HG02623 (cell line): Measurements from ENCODE around the gene UNCX.
"Not testable (repeated sequence)": the region's sequence is repeated elsewhere in the genome, so short reads cannot be mapped to it uniquely, and the experiment has no call there.

Experiments
- ATAC-seq: cut with Tn5 transposase; IDR thresholded peaks from one replicate; pipeline ENCODE4 v1.9.1; 2021; ENCODE audit warnings: moderate library complexity; ENCODE audit not compliant: unreplicated experiment

Gene UNCX

DNA sequence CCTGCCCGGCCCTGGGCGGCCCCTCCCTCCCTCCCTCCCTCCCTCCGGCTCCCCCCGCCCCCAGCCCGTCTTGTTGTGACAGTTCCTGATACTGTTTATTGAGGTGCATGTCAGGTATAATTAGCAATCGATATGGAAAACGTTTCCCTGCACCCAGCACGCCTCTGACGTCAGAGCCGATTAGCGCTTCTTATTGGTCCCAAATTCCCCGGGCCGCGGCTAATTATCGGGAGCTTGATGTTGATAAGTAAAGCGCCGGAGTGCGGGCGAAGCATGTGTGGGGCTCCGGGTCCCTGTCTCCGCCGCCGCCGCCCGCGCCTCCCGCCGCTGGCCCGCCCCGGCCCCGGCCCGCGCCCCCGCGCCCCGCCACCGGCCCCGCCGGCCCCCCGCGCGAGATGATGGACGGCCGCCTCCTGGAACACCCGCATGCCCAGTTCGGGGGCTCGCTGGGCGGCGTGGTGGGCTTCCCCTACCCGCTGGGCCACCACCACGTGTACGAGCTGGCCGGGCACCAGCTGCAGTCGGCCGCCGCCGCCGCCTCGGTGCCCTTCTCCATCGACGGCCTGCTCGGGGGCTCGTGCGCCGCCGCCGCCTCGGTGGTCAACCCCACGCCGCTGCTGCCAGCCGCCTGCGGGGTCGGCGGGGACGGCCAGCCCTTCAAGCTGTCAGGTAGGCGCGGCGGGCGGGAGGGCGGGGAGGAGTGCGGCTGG is at the start of gene UNCX:
Gene UNCX (plus strand): TSS at position 250 of the 710 bp plus-strand sequence. CDS start 146 bp downstream, at position 396.
- ATAC-seq, result no peak

DNA sequence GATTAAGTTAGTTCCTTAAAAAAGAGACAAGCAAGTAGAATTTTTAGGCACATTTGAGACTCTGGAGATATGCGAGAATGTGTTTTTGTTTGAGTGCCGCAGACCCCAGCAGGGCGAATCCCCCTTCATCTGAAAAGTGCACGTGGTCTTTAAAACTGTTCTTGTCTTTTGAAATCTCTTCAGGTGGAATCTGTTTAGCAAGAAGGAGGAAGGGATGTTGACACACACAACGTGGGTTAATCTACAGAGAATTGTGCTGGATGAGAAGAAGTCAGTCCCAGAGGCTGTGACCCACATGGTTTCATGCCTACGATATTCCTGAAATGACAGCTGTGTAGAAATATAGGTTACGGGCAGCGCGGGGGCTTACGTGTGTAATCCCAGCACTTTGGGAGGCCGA is 45.5 kb upstream of the UNCX start:
- no peak for ATAC-seq

DNA sequence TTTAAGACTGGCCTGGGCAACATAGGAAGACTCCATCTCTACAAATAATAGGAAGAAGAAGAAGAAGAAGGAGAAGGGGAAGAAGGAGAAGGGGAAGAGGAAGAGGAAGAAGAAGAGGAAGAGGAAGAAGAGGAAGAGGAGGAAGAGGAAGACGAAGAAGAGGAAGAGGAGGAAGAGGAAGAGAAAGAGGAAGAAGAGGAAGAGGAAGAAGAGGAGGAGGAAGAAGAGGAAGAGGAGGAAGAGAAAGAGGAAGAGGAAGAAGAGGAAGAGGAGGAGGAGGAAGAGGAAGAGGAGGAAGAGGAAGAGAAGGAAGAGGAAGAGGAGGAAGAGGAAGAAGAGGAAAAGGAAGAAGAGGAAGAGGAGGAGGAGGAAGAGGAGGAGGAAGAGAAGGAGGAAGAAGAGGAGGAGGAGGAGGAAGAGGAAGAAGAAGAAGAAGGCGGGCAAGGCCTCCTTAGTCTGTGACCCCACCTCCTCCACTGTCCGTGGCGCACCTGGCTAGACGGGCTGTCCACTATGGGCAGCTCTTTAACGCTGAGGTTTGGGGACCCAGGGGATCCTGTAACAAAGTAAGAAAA is 43.9 kb upstream of the UNCX start:
- ATAC-seq, result no peak

DNA sequence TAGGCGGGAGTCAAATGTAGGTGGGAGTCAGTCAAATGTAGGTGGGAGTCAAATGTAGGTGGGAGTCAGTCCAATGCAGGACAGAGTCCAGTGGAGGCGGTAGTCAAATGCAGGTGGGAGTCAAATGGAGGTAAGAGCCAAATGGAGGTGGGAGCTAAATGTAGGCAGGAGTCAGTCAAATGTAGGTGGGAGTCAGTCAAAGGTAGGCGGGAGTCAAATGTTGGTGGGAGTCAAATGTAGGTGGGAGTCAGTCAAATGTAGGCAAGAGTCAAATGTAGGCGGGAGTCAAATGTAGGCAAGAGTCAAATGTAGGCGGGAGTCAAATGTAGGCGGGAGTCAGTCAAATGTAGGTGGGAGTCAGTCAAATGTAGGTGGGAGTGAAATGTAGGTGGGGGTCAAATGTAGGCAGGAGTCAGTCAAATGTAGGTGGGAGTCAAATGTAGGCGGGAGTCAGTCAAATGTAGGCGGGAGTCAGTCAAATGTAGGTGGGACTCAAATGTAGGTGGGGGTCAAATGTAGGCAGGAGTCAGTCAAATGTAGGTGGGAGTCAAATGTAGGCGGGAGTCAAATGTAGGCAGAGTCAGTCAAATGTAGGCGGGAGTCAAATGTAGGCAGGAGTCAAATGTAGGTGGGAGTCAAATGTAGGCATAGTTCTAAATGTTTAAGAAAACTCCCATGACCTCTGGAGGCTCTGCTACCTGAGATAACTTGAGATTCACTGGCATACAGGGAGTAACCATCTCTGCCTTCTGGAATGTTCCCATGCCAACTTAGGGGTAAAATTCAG is 42.5 kb upstream of the UNCX start:
- no peak for ATAC-seq

DNA sequence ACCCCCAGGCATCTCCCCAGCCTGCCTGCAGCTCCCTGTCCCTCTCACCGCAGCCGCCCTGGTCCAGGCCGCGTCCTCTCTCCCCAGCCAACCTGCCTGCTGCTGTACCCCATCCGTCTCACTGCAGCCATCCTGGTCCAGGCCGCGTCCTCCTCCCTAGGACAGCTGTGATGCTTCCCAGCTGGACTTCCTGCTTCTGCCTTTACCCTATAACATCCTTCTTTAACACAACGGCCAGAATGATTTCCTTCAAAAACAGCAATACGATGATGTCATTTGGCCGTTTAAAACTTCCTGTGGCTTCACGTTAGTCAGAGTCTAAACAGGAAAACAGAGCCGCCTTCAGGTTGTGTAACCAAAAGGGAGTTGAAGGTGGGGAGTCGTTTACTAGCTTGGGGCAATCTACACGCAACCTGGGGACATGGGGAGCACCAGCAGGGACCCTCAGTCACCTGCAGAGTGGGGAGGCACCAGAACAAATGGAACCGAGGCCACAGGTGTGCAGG is 40.4 kb upstream of the UNCX start:
- ATAC-seq, result no peak

DNA sequence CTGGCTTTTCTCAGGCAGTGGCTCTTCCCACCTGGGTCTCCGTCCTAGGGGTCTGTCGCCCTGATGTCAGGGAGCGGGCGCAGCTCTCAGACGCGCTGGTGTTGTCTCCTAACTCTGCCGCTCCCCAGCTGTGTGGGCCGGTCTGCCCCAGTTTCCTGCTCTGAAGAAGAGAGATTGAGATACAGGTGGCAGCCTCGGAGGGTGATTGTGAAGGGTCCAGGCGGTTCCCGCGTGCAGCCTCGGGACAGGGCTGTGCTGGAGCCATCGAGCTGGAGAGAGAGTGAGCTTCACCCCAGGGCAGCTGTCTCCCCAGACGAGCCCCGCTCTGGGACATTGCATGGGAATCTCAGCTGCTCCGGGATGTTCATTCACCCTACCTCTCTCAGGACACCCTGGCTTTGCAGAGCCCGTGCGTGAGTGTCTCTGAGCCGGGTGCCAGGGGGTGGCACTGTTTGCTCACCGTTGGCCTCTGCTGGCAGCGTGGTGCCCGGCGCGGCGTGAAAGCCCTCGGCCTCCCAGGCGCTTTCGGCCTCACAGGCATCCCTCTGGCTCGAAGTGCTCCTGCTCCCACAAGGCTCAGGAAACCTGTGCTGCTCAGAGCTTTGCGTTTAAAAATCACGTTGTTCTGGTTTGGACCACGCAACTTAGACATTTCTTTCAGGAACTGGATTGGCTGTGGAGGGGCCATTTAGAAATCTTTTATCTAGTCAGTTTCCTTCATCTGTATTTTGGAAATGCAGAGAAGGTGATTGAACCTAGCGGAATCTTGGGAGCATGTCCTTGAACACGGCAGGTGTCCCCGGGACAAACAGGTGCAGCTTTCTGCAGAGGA is 38.9 kb upstream of the UNCX start:
- ATAC-seq, result no peak

DNA sequence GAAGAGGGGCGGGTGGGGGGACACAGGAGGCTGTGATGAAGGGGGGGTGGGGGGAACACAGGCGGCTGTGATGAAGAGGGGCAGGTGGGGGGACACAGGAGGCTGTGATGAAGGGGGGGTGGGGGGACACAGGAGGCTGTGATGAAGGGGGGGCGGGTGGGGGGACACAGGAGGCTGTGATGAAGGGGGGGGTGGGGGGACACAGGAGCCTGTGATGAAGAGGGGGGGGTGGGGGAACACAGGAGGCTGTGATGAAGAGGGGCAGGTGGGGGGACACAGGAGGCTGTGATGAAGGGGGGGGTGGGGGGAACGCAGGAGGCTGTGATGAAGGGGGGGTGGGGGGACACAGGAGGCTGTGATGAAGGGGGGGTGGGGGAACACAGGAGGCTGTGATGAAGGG is 36.2 kb upstream of the UNCX start:
- ATAC-seq, result not testable (repeated sequence)

DNA sequence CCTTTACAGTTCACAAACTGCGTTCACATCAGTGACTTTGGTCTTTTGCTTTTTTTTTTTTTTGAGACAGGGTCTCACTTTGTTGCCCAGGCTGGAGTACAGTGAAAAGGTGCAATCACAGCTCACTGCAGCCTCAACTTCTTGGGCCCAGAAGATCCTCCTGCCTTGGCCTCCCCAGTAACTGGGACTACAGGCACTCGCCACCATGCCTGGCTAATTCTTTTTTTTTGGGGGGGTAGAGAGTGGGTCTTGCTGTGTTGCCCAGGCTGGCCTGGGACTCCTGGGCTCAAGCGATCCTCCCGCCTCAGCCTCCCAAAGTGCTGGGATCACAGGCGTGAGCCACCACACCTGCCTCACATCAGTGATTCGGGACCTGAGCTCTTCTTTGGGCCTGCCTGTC is 35.7 kb upstream of the UNCX start:
- ATAC-seq, result no peak

DNA sequence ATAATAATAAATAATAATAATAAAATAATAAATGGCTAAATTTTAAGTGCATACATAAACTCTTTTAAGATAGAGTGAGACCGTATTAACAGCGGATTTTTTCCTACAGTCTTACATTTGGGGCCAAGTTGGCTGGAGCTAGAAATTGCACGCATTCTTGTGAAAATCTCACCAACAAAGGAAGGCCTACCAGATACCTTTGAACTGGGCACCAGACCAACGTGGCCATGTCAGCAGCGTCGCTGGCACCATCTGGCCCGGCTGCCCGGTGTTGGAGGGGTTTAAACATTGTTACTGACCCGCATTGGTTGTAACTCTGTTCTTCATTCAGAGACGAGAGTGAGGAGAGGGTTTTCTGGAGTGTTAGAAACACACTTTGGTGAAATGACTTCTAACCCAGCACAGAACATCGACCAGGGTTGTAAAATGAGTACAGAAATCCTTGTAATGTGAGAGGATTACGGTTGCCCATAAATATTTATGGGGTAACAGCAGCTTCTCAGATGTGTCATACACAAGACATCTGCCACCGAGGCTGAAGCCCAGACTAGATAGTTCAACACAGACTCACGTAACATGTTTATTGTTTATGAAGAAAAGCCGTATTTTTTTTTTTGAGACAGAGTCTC is 34.6 kb upstream of the UNCX start:
- no peak for ATAC-seq

DNA sequence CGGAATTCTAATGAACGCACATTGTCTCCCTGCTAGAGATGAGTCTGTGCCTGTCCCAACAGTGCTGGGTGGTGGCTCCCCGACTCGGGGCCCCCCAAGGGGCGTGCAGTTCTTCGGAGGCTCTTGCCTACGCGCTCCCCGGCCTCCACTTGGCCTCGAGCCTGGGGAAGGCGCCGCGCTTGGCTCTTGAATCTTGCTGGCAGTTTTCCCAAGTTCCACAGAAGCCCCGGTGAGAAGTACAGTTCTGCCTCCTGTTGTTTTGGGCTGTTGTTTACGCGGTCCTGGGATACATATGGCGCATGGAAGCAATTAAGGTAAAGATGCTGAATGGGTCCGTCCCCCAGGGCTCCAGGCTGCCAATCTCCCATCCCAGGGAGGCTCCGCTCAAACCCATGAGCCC is 32.6 kb upstream of the UNCX start:
- no peak for ATAC-seq

DNA sequence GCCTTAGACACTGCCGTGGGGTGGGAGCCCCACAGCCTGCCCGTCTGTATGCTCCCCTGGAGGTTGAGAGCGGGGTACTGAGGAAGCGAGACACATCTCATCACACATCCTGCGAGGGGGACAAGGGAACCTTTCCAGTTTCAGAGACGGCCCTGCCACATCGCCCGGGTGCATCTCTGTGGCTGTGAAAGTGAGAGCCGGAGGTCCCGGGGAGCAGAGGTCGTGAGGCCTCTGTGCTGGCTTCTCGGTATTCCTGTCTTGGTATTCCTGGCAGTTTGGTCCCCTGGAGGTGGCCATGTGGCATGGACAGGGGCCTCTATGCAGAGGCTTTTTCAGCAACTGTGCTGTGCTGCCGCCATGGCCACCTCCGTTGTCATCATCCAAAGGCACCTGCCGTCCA is 30.8 kb upstream of the UNCX start:
- ATAC-seq, result no peak

DNA sequence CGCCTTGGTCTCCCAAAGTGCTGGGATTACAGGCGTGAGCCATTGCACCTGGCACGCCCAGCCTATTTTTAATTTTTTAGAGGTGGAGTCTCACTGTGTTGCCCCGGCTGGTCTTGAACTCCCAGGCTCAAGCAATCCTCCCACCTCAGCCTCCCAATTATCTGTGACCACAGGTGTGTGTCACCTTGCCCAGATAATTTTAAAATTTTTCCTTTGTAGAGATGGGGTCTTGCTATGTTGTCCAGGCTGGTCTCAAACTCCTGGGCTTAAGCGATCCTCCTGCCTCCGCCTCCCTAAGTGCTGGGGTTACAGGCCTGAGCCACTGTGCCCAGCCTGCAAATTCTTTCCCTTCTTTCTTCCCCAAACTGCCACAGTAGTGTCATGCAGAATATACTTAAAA is 29.8 kb upstream of the UNCX start:
- ATAC-seq, result not testable (repeated sequence)

DNA sequence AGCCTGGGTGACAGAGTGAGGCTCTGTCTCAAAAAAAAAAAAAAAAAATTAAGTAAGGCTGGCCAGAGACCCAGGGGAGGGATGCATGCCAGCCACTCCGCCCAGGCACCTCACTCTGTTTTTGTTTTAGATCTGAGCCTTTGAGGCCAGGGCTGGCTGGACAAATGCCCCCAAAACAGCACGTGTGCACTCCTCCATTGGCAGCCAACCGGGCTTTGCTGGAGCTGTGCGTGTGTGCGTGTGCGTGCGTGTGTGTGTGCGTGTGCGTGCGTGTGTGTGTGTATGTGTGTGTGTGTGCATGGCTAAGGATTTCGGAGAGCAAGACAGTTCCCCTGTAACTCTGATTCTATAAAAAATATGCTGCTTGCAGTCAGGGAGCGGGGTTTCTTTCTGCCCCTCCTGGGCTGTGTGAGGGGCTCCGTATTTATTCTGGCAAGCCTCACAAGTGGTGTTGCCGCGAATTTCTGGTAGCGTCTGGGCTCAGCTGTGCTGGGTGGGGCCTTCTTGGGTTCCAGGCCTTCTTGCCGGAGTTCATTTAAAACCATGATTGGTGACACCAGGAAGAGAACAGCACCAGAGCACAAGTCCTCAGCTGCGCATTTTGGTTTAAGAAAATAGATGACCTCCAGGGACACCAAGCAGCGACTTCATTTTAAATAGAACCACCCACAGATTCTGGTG is 28.1 kb upstream of the UNCX start:
- ATAC-seq, result no peak

DNA sequence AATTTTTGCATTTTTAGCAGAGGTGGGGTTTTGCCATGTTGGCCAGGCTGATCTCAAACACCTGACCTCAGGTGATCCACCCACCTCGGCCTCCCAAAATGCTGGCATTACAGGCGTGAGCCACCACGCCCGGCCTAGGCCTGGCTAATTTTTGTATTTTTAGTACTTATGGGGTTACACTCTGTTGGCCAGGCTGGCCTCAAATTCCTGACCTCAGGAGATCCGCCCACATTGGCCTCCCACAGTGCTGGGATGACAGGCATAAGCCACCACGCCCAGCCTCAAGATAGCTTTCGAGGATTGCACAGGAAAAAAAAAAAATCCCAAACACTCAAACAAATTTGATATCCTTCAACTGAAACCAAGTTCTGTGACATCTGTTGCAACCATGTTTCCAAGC is 26.9 kb upstream of the UNCX start:
- ATAC-seq, result not testable (repeated sequence)

DNA sequence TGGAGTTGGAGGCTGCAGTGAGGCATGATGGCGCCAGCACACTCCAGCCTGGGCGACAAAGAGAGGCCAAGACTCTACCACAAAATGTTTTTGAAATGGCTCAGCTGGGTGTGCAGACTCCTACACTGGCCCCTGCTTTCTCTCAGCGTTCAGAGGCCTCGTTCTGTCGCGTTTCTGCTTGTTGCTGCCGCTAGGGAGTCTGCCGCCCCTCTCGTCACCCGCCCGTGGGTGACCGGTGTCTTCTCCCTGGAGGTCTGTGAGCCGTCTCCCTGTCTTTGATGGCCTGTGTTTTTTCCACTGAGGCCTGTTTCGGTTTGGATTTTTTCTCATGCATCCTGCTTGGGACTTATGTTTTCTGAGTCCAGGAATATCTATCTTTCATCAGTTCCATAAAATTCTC is 23.6 kb upstream of the UNCX start:
- ATAC-seq, result no peak

DNA sequence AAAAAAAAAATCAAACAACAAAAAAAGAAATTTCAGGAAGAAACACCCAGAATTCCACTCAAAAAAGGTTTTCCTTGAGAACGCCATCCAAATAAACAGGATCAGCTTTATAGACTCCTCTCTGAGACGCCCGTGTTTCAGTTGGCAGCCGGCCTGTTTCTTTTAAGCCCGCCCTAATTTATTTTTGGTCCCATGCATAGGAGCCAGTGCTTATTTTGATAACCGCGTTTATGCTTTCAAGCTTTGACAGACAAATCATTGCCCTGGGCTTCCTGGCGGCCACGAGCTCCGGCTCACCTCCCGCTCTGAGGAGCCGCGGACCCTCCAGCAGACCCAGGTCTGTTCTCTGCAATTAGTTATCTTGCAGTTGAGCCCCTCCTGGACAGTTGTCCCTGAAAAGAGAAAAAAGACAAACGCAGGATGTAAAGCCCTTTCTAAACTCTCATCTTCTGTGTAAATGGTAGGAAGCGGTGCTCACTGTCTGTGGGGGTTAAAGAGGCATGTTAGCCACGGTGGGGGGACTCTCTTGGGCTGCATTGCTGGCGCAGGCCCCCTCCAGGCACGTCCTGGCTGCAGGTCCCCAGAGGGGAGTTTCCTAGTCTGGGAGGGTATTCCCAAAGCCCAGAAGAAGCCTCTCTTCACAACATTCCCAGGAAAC is 22.2 kb upstream of the UNCX start:
- ATAC-seq, result no peak

DNA sequence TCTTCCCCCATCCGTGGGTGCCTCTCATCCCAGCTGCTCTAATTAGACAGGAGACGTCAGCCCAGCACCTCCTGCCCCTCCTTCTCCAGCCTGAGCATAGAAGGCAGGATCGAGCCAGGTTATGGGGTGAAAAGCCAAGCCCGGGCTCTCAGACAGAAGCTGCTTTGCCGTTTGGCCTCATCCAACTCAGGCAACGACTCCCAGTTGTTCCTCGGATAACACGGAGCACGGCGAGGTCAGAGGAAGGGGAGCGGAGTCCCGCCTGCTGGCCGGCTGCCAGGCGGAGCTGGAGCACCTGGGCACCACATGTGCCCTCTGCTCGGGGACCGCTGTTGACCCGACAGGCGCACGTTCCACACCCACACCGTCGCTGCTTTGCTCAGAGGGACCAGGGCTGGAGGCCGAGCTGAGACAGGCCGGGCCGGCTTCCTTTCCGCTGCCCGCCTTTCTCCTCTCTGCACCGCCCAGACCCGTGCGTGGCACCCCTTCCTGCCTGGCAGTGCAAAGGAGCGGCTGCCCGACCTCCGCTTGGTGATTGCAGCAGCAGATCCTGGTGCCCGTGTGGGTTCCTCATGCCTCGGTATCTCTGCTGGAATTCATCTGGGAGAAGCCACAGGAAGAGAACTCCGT is 21.6 kb upstream of the UNCX start:
- no peak for ATAC-seq

DNA sequence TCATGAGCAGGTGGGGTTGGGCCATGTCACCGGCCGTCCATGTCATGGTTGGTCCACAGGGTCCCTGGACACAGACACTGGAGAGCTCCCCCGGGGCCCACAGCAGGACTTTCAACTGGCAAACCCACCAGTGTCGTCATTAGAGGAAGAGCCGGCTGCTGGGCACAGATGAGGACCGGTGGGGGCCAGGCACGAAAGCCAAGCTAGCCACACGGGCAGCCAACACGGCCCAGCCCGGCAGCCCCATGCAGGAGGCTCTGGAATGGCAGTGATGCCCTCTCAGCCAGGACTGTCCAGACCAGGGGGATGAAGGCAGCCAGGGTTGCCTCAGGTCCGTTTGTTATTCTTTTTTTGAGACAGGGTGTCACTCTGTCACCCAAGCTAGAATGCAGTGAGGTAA is 21.1 kb upstream of the UNCX start:
- ATAC-seq, result no peak

DNA sequence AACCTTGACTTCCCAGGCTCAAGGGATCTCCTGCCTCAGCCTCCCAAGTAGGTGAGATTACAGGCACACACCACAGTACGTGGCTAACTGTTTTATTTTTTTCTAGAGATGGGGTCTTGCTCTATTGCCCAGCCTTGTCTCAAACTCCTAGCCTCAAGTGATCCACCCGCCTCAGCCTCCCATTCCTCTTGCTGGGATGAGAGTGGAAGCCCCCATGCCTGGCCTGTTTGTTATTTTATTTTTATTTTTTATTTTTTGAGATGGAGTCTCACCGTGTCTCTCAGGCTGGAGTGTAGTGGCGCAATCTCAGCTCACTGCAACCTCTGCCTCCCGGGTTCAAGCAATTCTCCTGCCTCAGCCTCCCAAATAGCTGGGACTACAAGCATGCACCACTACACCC is 20.6 kb upstream of the UNCX start:
- ATAC-seq, result not testable (repeated sequence)
